HG03135 (cell line): Measurements from ENCODE around the gene RXFP4.
A peak's percentile ranks its signal among the peaks of the same experiment; 100 is the strongest.
"Not testable (repeated sequence)": the region's sequence is repeated elsewhere in the genome, so short reads cannot be mapped to it uniquely, and the experiment has no call there.

Experiments used
- ATAC-seq: cut with Tn5 transposase; IDR thresholded peaks from one replicate; pipeline ENCODE4 v1.9.1; 2021; ENCODE audit warnings: mild to moderate bottlenecking, moderate library complexity; ENCODE audit not compliant: unreplicated experiment

Gene RXFP4

DNA sequence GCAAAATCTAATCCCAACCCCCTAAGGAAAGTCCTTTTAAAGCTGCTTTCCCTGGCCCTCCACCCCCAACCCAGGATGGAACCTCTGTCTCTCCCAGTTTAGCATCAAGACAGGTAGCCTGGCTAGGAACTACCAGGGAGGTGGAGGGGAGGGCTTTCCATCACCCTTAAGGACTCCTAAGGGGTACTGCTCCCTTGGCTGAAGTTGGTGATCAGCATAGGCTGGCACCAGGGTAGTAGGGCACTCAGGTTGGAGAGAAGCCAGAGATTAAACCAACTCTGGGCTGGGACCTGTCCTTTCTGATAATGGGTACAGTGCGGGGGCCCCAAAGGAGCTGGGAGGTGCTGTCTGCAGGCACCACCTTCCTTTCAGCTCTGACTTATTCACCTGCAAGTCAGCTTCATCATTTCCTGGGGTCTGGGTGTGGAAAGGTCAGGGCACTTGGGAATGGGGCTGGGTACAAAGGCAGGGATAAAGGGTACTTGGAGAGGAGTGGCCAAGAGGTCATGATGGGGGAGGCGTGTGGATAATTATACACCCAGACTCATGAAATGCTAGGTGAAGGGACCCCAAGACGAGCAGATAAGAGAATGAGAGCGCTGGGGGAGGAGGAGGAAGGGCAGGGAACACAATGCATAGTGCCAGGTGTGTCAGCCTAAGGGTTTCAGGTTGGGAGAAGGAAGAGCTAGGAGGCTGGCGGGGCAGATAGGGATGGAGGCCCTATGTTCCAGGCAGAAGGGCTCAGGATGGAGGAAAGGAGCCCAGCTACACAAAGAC, 35.7 kb downstream of the RXFP4 start:
- ATAC-seq: no peak

DNA sequence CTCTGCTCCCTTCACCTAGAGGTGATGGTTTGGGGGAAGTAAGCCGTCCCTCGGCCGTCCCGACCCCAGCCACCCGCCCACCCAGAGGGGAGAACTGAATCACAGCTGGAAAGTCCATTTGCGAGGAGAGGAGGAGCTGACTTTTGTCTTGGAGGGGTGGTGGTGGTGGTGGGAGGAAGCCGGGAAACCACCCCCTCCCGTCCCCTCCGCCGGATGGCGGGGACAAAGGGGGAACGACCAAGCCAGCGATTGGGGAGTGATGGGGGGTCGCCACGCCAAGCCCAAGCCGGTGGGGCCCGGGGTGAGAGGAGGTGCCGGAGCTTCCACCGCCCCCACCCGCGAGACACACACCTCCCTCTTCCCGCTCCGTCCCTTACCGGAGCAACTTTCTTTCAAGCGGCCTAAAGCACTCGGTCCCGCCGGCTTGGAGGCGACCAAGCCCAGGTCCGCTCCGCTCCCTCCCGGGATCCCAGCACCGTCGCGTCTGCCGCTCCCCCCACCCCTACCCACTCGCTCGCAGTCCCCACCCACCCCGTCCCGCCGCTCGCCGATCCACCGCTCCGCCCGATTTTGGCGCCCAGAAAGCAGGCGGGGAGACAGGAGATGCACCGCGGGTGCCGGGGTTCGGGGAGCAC, 36.4 kb downstream of the RXFP4 start:
- peak; percentile 10 for ATAC-seq

DNA sequence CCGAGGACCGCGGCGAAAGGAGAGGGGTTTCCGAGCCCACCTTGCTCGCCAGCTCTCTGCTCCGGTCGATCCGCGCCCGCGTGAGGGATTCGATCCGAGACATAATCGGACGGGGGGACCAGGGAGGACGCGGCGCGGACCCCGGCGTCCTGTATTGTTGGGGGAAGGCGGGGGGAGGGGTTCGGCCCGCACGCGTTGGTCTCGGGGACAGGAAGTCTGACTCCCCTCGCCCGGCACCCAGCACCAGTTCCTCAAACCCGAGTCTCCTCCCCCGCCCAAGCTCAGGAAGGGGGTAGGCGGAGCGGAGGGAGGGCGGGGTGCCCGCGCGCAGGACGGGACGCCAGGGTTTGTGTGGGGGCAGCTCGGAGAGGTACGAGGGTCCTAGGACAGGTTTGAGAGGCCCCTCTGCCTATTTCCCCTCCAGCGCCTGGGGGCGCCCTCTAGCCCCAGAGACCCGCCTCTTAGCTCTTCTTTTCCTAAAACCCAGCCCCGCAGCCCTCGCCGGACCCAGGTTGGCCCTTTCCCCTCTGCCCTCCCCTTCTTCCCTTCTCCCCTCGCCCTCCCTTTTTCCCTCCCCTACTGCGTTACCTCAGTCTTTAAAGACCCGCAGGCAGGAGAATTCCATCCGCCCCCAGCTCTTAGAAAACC, 37.0 kb downstream of the RXFP4 start, which contains the start of gene ARHGEF2:
ARHGEF2 (minus strand) TSS at position 223 of the 648 bp plus-strand sequence; CDS start at position 103, 120 bp downstream.
- peak; percentile 44 for ATAC-seq

DNA sequence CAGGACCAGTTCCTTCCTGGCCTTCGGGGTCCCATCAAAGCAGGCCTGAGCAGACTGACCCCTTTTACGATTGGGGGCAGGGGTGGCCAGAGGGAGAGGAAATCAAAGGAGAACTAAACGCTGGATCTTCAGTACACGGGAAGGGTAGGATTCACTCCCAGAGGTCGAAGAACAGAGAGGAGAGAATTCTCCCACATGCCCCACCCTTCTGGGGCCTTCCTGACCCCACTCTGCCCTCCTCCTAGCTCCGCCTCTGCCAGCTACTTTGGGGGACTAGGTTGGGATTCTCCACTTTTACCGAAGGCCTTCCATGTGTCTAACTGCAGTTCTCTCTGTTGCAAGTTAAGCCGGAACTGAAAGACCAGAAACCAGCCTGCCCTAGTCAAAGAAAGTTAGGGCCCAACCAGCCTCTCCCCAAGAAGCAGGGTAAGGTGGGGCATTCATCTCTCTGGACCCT, 37.6 kb downstream of the RXFP4 start:
- no peak for ATAC-seq

DNA sequence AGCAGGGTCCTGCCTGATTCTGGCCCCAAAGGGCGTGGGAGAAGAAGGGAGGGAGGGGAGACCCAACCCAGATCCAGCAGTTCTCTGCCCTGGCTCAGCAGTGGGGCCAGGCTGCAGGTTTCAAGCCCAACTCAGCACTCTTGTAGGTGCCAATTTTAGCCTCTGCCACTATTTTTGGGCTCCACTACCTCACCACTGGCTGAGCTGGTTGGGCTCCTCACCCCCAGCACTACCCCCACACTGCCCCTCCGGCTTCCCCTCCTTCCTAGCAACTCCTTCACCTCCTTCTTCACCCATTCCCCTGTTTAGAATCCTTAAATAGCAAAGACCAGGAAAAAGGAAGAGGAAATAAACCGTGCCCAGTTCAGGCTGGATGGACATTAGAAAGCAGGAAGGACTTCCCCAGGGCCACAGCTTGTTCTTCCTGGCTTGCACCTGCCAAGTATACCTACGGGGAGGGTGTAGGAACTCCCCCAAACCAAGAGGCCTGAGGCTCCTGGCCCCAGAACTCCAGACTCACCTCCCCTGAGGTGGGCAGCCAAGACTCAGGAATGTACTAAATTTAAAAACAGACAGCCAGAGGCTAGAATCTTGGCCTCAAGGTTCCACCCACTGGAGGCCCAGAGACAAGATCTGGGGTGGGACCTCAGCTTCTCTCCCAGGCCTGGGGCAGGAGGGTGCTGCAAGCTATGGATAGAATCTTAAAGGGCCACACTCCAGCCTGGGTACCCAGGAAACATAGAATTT, 38.3 kb downstream of the RXFP4 start:
- no peak for ATAC-seq

DNA sequence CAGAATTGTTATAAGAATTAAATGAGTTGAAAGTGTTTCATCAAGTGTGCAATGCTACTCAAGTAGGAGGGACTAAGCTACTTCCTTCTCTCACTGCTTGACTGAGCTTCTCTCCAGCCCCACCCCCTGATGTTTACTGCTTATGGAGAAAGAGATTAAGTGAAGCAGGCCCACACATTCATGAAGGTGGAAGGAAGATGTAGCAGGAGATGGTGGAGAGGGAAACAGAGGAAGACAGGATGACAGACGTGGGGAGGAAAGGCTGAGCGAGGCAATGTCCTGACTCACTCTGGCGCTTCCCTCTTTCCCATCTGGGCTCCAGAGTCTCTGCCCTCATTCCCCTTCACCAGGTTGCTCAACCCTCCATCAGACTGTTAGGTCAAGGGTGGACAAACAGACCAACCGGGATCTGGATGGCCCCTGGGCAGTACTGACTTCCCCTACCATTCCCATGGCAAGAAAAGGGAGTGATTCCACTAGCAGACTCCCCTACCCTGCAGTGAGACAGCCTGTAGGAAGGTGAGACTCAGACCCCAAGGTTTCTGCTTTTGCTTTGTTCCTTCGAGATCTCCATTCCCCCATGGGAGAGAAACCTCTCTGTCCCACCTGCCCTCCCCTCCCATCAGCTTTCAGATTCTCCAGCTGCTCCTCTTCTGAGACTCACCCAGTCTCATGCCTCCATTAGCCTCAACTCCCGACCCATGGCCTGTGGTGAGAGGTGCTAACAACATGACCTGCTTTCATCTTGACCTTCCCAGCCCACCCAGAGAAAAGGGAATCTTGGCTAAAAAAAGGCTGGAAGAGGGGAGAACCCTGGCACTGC, 40.0 kb downstream of the RXFP4 start:
- no peak for ATAC-seq

DNA sequence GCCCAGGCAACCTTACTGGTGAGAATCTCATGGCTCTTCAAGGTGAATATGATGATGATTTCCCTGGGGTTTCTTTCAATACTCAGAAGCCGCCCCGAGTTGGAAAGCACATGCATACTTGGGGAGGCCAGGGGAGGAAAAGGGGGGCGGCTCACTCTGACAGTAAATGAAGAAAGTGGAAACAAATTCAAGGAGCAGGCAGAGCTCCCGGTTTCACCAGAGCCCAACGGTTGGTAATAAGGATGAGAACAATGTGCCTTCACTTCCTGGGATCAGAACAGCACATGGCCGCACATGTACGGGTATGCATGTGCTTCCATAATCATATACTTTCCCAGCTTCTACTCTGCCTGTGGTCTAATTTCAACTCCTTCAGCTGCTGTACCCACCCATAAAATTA, 40.7 kb downstream of the RXFP4 start:
- ATAC-seq: no peak

DNA sequence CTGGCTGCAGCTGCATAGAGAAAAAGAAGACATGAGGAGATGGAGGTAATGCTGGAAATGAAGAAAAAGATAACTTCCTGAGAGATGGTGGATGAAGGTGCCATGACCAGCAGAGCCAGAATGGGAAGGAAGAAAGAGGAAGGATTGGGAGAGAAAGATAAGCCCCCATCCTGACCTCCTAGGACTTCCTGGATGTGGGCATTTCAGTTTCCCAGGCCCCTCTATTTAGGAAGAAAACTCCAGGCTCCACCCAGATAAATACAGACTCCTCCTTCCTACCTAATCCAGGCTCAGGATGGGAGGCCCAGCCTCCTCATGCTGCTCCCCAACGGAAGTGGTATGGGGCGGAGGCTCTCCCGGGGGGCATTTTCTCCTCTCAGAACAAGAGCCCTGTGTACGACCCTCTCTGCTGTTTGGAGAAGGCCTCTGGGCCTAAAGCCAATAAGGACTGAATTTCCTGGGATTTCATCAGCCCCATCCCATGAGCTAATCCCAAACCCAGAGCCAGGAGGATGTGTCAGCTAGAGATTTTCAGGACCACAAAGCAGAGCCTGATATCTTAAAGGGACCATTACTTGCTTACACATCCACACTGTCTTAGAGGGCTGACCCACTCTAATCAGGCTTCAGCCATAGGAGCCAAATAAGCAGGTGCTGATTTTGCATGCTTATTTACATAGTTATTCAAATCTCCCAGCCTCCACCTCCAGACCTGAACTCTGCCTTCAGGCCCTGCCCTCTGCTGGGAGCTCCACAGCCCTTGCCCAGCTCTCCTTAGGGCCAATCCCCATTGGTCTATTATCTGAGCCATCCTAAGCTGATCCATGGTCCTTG, 42.0 kb downstream of the RXFP4 start:
- peak; percentile 49 for ATAC-seq

DNA sequence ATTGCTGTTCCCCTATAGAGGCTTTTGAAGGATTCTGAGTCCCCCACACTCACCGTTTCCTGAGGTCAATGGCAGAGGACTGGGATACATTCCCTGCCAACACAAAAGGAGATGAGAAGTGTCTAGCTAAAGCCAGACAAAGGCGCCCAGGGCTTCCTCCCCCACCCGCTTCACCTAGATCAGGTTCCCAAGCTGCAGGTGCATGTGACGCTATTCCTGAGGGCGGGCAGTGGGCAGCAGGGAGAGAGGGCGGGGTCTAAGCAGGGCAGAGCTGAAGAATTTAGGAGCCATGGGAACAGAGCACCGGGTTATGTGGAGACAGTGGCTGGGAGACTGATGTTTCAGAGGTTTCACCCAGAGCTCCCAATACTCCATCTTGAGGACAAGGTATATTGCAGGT, 42.9 kb downstream of the RXFP4 start:
- no peak for ATAC-seq

DNA sequence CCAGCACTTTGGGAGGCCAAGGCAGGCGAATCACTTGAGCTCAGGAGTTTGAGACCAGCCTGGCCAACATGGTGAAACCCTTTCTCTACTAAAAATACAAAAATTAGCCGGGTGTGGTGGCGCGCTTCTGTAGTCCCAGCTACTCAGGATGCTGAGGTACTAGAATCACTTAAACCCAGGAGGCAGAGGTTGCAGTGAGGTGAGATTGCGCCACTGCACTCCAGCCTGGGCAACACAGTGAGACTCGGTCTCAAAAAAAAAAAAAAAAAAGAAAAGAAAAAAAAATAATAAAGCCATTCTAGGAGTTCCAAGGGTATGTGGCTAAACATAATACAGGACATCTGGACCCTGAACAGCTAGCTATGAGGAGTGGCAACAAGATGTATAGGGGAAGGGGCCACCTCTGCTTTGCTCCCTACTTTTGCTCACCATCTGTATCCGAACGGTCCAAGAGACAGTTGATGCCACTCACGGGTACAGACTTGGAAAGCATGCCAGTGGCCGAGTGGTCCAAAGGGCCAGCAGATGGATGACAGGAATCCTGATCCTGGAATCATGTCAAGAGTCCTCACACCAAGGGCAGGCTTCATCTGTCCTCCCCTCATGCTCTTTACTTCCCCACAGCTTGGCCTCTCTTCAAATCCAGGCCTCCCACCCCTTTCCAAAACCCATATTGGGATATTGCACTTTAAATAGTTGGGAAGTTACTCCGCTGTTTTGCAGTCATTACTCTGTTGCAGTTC, 43.6 kb downstream of the RXFP4 start:
- not testable (repeated sequence) for ATAC-seq

DNA sequence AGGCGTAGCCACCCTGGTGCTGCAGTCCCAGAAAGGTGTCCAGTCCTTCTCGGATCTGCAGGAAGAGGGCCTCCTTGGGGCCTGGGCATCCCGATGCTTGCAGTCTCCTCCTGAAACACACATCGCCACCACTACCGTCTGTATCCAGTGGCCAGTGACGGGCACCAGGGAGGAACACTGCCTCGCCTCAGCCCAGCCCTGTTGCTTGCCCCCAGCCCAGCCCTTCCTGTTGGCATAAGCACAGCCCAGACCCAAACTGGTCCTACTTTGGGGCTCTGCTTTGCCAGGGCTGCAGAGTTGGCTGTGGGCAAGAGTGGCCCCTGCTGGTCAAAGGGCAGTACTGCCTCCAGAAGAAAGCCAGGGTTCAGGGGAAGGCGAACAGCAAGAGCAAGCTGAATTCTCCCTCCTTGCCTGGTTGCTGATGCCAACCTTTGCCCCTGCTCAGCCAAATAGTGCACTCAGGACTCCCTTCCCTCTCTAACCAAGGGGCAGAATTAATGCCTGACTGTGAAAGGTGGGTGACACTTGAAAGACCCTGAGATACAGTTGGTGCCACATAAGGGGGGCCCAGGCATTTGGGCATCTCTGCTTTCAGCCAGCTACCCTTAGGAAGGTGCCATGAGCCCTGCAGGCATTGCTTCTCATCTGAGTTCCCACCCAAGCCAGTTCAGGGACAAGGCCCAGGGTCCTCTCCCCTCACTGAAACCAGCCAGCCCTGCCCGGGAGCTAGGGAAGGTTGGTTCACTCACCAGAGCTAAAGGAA, 48.0 kb downstream of the RXFP4 start:
- ATAC-seq: peak; percentile 75

DNA sequence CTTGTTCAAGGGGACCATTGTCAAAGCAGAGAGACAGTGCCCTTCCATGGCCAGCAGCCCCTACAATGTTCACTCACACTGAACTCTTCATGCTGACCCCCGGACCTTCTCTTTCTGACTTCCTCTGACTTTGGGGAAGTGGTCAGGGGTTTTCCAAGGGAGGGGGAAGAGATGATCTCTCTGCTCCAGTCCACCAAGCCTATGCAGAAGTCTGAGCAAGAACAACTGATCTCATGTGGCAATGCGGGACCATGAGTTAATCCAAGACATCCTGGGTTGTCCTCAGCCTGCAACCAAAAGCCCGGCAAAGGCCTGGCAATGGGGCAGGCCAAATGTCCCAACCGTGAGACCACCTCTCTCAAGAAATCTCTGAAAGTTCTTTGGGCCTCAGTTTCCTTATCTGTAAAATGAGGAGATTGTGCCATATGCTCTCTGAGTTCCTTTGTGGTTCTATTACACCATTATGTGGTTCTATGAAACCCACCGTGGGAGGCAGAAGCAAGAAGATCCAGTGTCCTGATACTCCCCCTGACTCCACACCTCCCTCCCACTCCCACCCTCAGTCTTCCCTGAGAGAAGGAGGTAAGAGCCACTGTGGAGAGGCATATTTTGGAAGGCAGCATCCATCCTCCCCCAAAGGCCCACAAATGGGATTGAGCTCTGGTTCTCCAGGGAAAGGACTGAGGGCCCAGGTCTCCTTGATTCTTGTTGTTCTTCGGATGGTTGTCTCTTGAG, 48.7 kb downstream of the RXFP4 start:
- peak; percentile 28 for ATAC-seq
